WI38 (cell line): ENCODE results near the gene RAD23A.

Experiments
- H3K4me3 ChIP-seq: 2 replicates; pipeline ENCODE4 v1.5.1; 2011; ENCODE audit warnings: low read depth, mild to moderate bottlenecking, control low read depth, low read length
- TF ChIP-seq, protein P1 (sequence below): IDR thresholded peaks from 2 replicates; pipeline ENCODE4 v1.5.1; 2012; ENCODE audit warnings: low read depth, mild to moderate bottlenecking, control low read depth, low read length

The RAD23A gene

DNA sequence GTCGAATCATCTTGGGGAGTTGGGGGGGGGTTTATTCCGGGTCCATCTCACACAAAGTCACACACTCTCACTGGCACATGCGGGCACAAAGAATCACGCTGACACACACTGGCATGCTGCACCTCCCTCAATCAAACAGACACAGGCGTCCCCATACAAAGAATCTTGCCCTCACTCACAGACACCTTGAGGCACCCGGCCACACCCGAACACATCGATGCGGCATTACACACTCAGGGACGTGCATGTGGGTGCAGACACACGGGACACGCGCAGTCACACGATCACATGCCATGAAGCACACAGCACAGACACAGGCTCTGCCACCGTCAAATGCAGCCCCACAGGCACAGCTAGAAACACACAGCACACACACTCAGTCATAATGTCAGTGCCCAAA is 57.4 kb downstream of the RAD23A start:
- no peak overlapping the region for H3K4me3 ChIP-seq
- TF ChIP-seq, protein P1, sequence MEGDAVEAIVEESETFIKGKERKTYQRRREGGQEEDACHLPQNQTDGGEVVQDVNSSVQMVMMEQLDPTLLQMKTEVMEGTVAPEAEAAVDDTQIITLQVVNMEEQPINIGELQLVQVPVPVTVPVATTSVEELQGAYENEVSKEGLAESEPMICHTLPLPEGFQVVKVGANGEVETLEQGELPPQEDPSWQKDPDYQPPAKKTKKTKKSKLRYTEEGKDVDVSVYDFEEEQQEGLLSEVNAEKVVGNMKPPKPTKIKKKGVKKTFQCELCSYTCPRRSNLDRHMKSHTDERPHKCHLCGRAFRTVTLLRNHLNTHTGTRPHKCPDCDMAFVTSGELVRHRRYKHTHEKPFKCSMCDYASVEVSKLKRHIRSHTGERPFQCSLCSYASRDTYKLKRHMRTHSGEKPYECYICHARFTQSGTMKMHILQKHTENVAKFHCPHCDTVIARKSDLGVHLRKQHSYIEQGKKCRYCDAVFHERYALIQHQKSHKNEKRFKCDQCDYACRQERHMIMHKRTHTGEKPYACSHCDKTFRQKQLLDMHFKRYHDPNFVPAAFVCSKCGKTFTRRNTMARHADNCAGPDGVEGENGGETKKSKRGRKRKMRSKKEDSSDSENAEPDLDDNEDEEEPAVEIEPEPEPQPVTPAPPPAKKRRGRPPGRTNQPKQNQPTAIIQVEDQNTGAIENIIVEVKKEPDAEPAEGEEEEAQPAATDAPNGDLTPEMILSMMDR = no peak
